ENCODE data around the gene TRIOBP. TPM values are rescaled to one million over a fixed set of nuclear protein-coding genes. Genes with fewer than 3 reads are reported as not detected.
"Not testable (repeated sequence)": the region's sequence is repeated elsewhere in the genome, so short reads cannot be mapped to it uniquely, and the experiment has no call there.

Gene TRIOBP
- total RNA-seq, 1 experiment from 2014 or later: 154 TPM

- H3K36me3 ChIP-seq, DNase-seq, H3K4me3 ChIP-seq, H3K9me3 ChIP-seq, H3K27me3 ChIP-seq: not testable (repeated sequence)
Measured at GRCh38 chr22:37799979-37800378, 103.1 kb downstream of the TRIOBP start.

GRCh38 chr22:37801946-37802309 is 105.1 kb downstream of the TRIOBP start:
- Histone ChIP-seq H3K27me3 (peaks cover 4% of the 10 kb centered on the region; the same call in 1 of the 2 replicates), H3K36me3 (no peaks in the 10 kb centered on the region), H3K9me3 (no peaks in the 10 kb centered on the region), H3K4me3 (peak overlapping the region; percentile 33)
- DNase-seq: no peak

- H3K9me3 ChIP-seq: no peaks in the 10 kb centered on the region
- DNase-seq: peak; percentile 23
- peaks cover 4% of the 10 kb centered on the region; the same call in 1 of the 2 replicates for H3K27me3 ChIP-seq
- peak overlapping the region; percentile 33 for H3K4me3 ChIP-seq
- no peaks in the 10 kb centered on the region for H3K36me3 ChIP-seq
Measured at GRCh38 chr22:37802310-37803194, 105.7 kb downstream of the TRIOBP start.

- DNase-seq: no peak
- Histone ChIP-seq H3K4me3 (no peak overlapping the region), H3K27me3 (peaks cover 4% of the 10 kb centered on the region; the same call in 1 of the 2 replicates), H3K9me3 (no peaks in the 10 kb centered on the region), H3K36me3 (no peaks in the 10 kb centered on the region)
Measured at GRCh38 chr22:37803195-37803638, 106.4 kb downstream of the TRIOBP start.

GRCh38 chr22:37803639-37804351 is 106.9 kb downstream of the TRIOBP start:
- DNase-seq: no peak
- Histone ChIP-seq H3K9me3 (no peaks in the 10 kb centered on the region), H3K4me3 (no peak overlapping the region), H3K27me3 (peaks cover 4% of the 10 kb centered on the region; the same call in 1 of the 2 replicates), H3K36me3 (no peaks in the 10 kb centered on the region)

- DNase-seq: no peak
- Histone ChIP-seq H3K36me3 (no peaks in the 10 kb centered on the region), H3K27me3 (peaks cover 4% of the 10 kb centered on the region; the same call in 1 of the 2 replicates), H3K4me3 (peak overlapping the region; percentile 40), H3K9me3 (no peaks in the 10 kb centered on the region)
Measured at GRCh38 chr22:37804352-37804880, 107.6 kb downstream of the TRIOBP start.

- H3K9me3 ChIP-seq: no peaks in the 10 kb centered on the region
- H3K27me3 ChIP-seq: peaks cover 4% of the 10 kb centered on the region; the same call in 1 of the 2 replicates
- H3K4me3 ChIP-seq: peak overlapping the region; percentile 40
- H3K36me3 ChIP-seq: no peaks in the 10 kb centered on the region
- DNase-seq: peak; percentile 78
Measured at GRCh38 chr22:37804881-37805809, 108.3 kb downstream of the TRIOBP start.

- DNase-seq: no peak
- H3K36me3 ChIP-seq: no peaks in the 10 kb centered on the region
- peaks cover 4% of the 10 kb centered on the region; the same call in 1 of the 2 replicates for H3K27me3 ChIP-seq
- H3K9me3 ChIP-seq: no peaks in the 10 kb centered on the region
- H3K4me3 ChIP-seq: no peak overlapping the region
Measured at GRCh38 chr22:37805810-37806277, 109.0 kb downstream of the TRIOBP start.

GRCh38 chr22:37806409-37807333 is 109.8 kb downstream of the TRIOBP start:
- peaks cover 4% of the 10 kb centered on the region; the same call in 1 of the 2 replicates for H3K27me3 ChIP-seq
- peak overlapping the region; percentile 60 for H3K4me3 ChIP-seq
- H3K36me3 ChIP-seq: no peaks in the 10 kb centered on the region
- no peaks in the 10 kb centered on the region for H3K9me3 ChIP-seq
- DNase-seq: peak; percentile 22

- peaks cover 4% of the 10 kb centered on the region; the same call in 1 of the 2 replicates for H3K27me3 ChIP-seq
- H3K9me3 ChIP-seq: no peaks in the 10 kb centered on the region
- peak within 1 kb of the TSS; percentile 60 for H3K4me3 ChIP-seq
- DNase-seq: peak; percentile 95
- H3K36me3 ChIP-seq: no peaks in the 10 kb centered on the region
Measured at GRCh38 chr22:37807410-37808293, 110.8 kb downstream of the TRIOBP start, which contains the start of gene GCAT. Gene GCAT (plus strand): TSS chr22:37807934. CDS start chr22:37807968, 34 bp downstream.

- H3K27me3 ChIP-seq: peaks cover 4% of the 10 kb centered on the region; the same call in 1 of the 2 replicates
- no peak for DNase-seq
- H3K4me3 ChIP-seq: peak overlapping the region; percentile 60
- H3K36me3 ChIP-seq: no peaks in the 10 kb centered on the region
- H3K9me3 ChIP-seq: no peaks in the 10 kb centered on the region
Measured at GRCh38 chr22:37808294-37808657, 111.4 kb downstream of the TRIOBP start.

- no peak for DNase-seq
- Histone ChIP-seq H3K4me3 (no peak overlapping the region), H3K27me3 (peaks cover 4% of the 10 kb centered on the region; the same call in 1 of the 2 replicates), H3K9me3 (no peaks in the 10 kb centered on the region), H3K36me3 (no peaks in the 10 kb centered on the region)
Measured at GRCh38 chr22:37809672-37810333, 113.0 kb downstream of the TRIOBP start.

- H3K9me3 ChIP-seq: no peaks in the 10 kb centered on the region
- no peaks in the 10 kb centered on the region for H3K27me3 ChIP-seq
- no peak for DNase-seq
- no peaks in the 10 kb centered on the region for H3K36me3 ChIP-seq
- no peak overlapping the region for H3K4me3 ChIP-seq
Measured at GRCh38 chr22:37811867-37812266, 115.0 kb downstream of the TRIOBP start.
